ENCODE data around the gene ALK.

GRCh38 chr2:29774624-29775023 is 146.8 kb downstream of the ALK start:
- TF ChIP-seq CTCF (IDR thresholded peaks at IDR 0.05; ENCODE audit: borderline replicate concordance, extremely low read depth, low read length, poor library complexity, severe bottlenecking): no peak
- no peak for TF ChIP-seq EZH2 (IDR thresholded peaks at IDR 0.05; ENCODE audit: borderline replicate concordance, low read depth, low read length, severe bottlenecking)

Measured in DND-41 (cell line).